B cell (primary cell): ENCODE measurements around the gene RNF175.

Experiments
- CTCF ChIP-seq: fragments of 200-600 bp; IDR thresholded peaks from one replicate; pipeline ENCODE4 v1.8.0; 2022; ENCODE audit warnings: antibody characterized with exemption, mild to moderate bottlenecking
- EZH2 ChIP-seq: IDR thresholded peaks from 2 replicates; pipeline ENCODE4 v1.6.1; 2012; ENCODE audit warnings: borderline replicate concordance, low read depth, mild to moderate bottlenecking, moderate library complexity, low read length; ENCODE audit not compliant: insufficient read depth, poor library complexity, severe bottlenecking

- TF ChIP-seq CTCF (no peak), EZH2 (no peak)
Measured at GRCh38 chr4:153806073-153806472, 46.2 kb upstream of the RNF175 start.
